Fibroblast of mammary gland (primary cell): ENCODE results near the gene FREM2.
A peak's percentile ranks its signal among the peaks of the same experiment; 100 is the strongest.

ENCODE experiments used
- DNase-seq: peaks from one replicate; pipeline ENCODE4 v3.0.0-alpha.2; 2010; ENCODE audit warnings: low read depth
- H3K4me3 ChIP-seq: 2 replicates; pipeline ENCODE4 v1.5.1; 2011; ENCODE audit warnings: low read depth, mild to moderate bottlenecking, low read length, moderate library complexity; ENCODE audit not compliant: control insufficient read depth
- TF ChIP-seq, protein P1 (sequence below): conservative IDR thresholded peaks from 2 replicates; pipeline ENCODE4 v1.5.1; 2011; ENCODE audit warnings: low read depth, low read length, inconsistent platforms; ENCODE audit not compliant: control insufficient read depth, insufficient read depth

FREM2 gene

GRCh38 chr13:38897521-38897920 is 210.6 kb downstream of the FREM2 start:
- no peak for DNase-seq
- TF ChIP-seq, protein P1, sequence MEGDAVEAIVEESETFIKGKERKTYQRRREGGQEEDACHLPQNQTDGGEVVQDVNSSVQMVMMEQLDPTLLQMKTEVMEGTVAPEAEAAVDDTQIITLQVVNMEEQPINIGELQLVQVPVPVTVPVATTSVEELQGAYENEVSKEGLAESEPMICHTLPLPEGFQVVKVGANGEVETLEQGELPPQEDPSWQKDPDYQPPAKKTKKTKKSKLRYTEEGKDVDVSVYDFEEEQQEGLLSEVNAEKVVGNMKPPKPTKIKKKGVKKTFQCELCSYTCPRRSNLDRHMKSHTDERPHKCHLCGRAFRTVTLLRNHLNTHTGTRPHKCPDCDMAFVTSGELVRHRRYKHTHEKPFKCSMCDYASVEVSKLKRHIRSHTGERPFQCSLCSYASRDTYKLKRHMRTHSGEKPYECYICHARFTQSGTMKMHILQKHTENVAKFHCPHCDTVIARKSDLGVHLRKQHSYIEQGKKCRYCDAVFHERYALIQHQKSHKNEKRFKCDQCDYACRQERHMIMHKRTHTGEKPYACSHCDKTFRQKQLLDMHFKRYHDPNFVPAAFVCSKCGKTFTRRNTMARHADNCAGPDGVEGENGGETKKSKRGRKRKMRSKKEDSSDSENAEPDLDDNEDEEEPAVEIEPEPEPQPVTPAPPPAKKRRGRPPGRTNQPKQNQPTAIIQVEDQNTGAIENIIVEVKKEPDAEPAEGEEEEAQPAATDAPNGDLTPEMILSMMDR, result no peak
- no peak overlapping the region for H3K4me3 ChIP-seq

- TF ChIP-seq, protein P1, result no peak
Observed at GRCh38 chr13:38898481-38898880, 211.6 kb downstream of the FREM2 start.

DNA sequence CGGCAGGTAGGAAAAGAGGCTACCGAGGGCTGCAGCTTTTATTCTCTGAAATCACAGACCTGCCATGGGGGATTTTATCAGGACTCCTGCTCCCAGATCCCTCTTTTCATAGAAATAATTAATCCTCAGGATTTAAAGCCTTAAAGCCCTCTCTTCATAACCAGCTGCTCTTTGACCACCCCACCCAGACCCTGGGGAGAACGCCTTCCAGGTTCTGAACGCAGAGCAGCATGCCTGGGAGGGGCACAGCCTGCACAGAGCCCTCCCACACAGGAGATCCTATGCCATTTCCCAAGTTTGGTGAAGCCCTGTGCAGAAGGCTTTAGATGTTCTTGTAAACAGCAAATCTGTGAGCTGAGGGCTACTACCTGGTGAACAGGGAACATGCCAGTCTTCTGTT is 212.7 kb downstream of the FREM2 start:
- TF ChIP-seq, protein P1, result no peak
- no peak overlapping the region for H3K4me3 ChIP-seq
- no peak for DNase-seq

More at GRCh38 chr13:38898481-38898880, 211.6 kb downstream of the FREM2 start:
- no peak for DNase-seq
- no peak overlapping the region for H3K4me3 ChIP-seq

DNA sequence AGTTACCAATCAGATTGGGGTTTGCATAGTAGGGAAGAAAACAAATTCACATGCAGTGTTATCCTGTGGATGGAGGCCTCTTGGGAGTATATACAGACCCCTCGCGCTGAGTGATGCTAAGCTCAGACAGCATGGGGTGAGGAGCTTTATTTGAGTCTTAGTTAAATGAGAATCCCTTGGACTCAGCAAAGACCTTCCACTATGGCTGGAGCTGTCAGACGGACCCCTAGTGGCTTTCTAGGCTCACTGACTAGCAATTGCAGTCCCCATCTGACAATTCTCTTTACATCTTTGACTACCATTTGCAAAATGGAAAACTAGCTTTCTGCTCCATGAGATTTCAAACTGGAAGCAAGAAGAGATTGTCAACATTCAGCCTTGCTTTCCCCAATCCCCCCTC is 213.3 kb downstream of the FREM2 start:
- TF ChIP-seq, protein P1, result peak; percentile 18
- H3K4me3 ChIP-seq, result no peak overlapping the region
- DNase-seq, result no peak

DNA sequence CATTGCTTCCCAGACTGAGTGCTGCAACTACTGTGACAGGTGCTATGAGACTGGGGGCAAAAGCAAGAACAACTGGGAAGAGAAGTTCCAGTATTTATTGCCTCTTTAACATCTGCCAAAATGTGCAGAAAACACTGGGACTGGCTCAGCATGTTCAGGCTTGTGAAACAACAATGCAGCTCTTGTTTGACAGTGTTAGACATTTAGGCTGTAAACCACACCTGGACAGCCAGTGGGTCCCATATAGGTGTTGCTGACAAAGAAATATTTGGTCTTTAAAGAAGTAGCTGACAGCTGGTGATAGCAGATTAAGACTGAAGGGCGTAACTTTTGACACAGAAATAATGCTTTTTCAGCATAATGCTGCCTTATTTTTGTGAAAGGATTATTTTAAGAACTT is 215.7 kb downstream of the FREM2 start:
- no peak overlapping the region for H3K4me3 ChIP-seq
- TF ChIP-seq, protein P1, result no peak

GRCh38 chr13:38905081-38905480 is 218.2 kb downstream of the FREM2 start:
- TF ChIP-seq, protein P1, result no peak
- no peak overlapping the region for H3K4me3 ChIP-seq
- DNase-seq, result no peak

More for the DNA sequence above, 215.7 kb downstream of the FREM2 start:
- no peak for DNase-seq

- H3K4me3 ChIP-seq, result no peak overlapping the region
- DNase-seq, result no peak
- TF ChIP-seq, protein P1, result no peak
Observed at GRCh38 chr13:38905861-38906260, 219.0 kb downstream of the FREM2 start.
